Activated T-helper 9 cell treated with anti-CD3 and anti-CD28 coated beads, Interleukin-2, amount 50 U/mL, for 16 hours (primary cell): ENCODE measurements around the gene SCYGR8.
"Not testable (repeated sequence)": the region's sequence is repeated elsewhere in the genome, so short reads cannot be mapped to it uniquely, and the experiment has no call there.

Experiments used
- DNase-seq: peaks from one replicate; pipeline ENCODE4 v3.0.0-alpha.2; 2020; ENCODE audit warnings: low read depth

Gene SCYGR8

GRCh38 chr2:227745594-227745993 is at the start of gene SCYGR8:
SCYGR8 (plus strand) TSS chr2:227745894; CDS start chr2:227745894, 0 bp downstream.
- DNase-seq = no peak

- no peak for DNase-seq
These were observed 48.6 kb upstream of the SCYGR8 start for GRCh38 chr2:227696990-227697679.

- DNase-seq = no peak
These were observed 44.1 kb upstream of the SCYGR8 start for GRCh38 chr2:227701556-227701955.

- DNase-seq = no peak
These were observed 42.4 kb upstream of the SCYGR8 start for GRCh38 chr2:227703280-227703732.

GRCh38 chr2:227703961-227704360 is 41.7 kb upstream of the SCYGR8 start:
- DNase-seq = no peak

GRCh38 chr2:227706859-227707258 is 38.8 kb upstream of the SCYGR8 start:
- no peak for DNase-seq

GRCh38 chr2:227707390-227707789 is 38.3 kb upstream of the SCYGR8 start:
- DNase-seq = no peak

GRCh38 chr2:227710986-227711385 is 34.7 kb upstream of the SCYGR8 start:
- DNase-seq = no peak

GRCh38 chr2:227713291-227713690 is 32.4 kb upstream of the SCYGR8 start:
- no peak for DNase-seq

GRCh38 chr2:227716501-227716900 is 29.2 kb upstream of the SCYGR8 start:
- DNase-seq = no peak

GRCh38 chr2:227717687-227718567 is 27.8 kb upstream of the SCYGR8 start, which contains the start of gene SLC19A3:
SLC19A3 (minus strand) TSS chr2:227718028; CDS start chr2:227702318, 15,710 bp downstream.
- no peak for DNase-seq

GRCh38 chr2:227719641-227720040 is 26.1 kb upstream of the SCYGR8 start:
- DNase-seq = no peak

- no peak for DNase-seq
These were observed 25.0 kb upstream of the SCYGR8 start for GRCh38 chr2:227720680-227721079.

- not testable (repeated sequence) for DNase-seq
These were observed 22.9 kb upstream of the SCYGR8 start for GRCh38 chr2:227722821-227723220.

- no peak for DNase-seq
These were observed 21.2 kb upstream of the SCYGR8 start, which contains the start of gene SCYGR6 for GRCh38 chr2:227724394-227725039. SCYGR6 (minus strand) TSS chr2:227724757; CDS start chr2:227724757, 0 bp downstream.

- no peak for DNase-seq
These were observed 17.7 kb upstream of the SCYGR8 start, which contains the start of gene SCYGR7 for GRCh38 chr2:227728035-227728434. SCYGR7 (plus strand) TSS chr2:227728335; CDS start chr2:227728335, 0 bp downstream.

GRCh38 chr2:227739351-227739750 is 6.3 kb upstream of the SCYGR8 start:
- no peak for DNase-seq

- DNase-seq = not testable (repeated sequence)
These were observed 5.0 kb upstream of the SCYGR8 start for GRCh38 chr2:227740705-227741104.

GRCh38 chr2:227748079-227748478 is 2.4 kb downstream of the SCYGR8 start:
- no peak for DNase-seq

GRCh38 chr2:227756261-227756660 is 10.6 kb downstream of the SCYGR8 start:
- DNase-seq = not testable (repeated sequence)

- DNase-seq = no peak
These were observed 13.9 kb downstream of the SCYGR8 start for GRCh38 chr2:227759411-227760118.
